ENCODE measurements around the gene S100A10.

DNA sequence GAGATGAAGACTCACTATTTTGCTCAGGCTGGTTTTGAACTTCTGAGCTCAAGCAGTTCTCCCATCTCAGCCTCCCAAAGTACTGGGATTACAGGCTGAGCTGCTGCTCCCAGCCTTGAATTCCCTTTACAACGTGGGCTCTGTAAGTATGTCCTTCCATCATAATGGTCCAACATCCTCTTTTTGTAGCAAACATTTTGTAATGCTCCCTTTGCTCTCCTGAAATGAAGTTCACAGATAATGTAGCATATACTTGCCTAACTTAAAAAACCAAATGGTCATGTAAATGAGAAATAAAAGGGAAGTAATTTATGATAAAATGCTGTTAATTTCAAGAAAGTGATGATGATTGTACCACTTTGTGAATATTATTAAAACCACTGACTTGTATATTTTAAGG, 53.9 kb downstream of the S100A10 start:
- TF ChIP-seq, protein P1, sequence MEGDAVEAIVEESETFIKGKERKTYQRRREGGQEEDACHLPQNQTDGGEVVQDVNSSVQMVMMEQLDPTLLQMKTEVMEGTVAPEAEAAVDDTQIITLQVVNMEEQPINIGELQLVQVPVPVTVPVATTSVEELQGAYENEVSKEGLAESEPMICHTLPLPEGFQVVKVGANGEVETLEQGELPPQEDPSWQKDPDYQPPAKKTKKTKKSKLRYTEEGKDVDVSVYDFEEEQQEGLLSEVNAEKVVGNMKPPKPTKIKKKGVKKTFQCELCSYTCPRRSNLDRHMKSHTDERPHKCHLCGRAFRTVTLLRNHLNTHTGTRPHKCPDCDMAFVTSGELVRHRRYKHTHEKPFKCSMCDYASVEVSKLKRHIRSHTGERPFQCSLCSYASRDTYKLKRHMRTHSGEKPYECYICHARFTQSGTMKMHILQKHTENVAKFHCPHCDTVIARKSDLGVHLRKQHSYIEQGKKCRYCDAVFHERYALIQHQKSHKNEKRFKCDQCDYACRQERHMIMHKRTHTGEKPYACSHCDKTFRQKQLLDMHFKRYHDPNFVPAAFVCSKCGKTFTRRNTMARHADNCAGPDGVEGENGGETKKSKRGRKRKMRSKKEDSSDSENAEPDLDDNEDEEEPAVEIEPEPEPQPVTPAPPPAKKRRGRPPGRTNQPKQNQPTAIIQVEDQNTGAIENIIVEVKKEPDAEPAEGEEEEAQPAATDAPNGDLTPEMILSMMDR (IDR thresholded peaks at IDR 0.05) = no peak
- TF ChIP-seq POLR2A (IDR thresholded peaks at IDR 0.05) = no peak

Data from heart left ventricle (tissue), 13 donors.